T-cell (primary cell): ENCODE data around the gene ARHGAP6. TPM values are rescaled to one million over a fixed set of nuclear protein-coding genes. Genes with fewer than 3 reads are reported as not detected.
"Not testable (repeated sequence)": the region's sequence is repeated elsewhere in the genome, so short reads cannot be mapped to it uniquely, and the experiment has no call there.

Source experiments
- ATAC-seq, 4 experiments: fragments of 200-7000 bp in 3 of 4; fragments of 150-1000 bp in 1 of 4; cut with Tn5 transposase; replicated peaks in 1 of 4; 1 replicate in 3 of 4; 2 replicates in 1 of 4; pipeline ENCODE4 v1.10.0; 2021; ENCODE audit warnings: moderate library complexity in 3 of 4, mild to moderate bottlenecking in 2 of 4, moderate number of reproducible peaks in 1 of 4
- CTCF ChIA-PET, 2 donors: fragments of 300-600 bp; sonication (Branson Sonifier 250); formaldehyde crosslinking; loops; one replicate each; lab custom pipeline; 2022; ENCODE audit warnings: antibody characterized with exemption in 2 of 2; lab: Charles Lee
- POLR2A ChIA-PET, 2 donors: fragments of 300-600 bp; sonication (Branson Sonifier 250); formaldehyde crosslinking; loops; one replicate each; lab custom pipeline; 2022; ENCODE audit warnings: antibody characterized with exemption in 2 of 2; lab: Charles Lee
- DNase-seq, 35 experiments: peaks; one replicate each; pipeline versions ENCODE4 v3.0.0 to v3.0.0-alpha.2; 2013 to 2023
- H3K27ac ChIP-seq: one replicate; pipeline ENCODE4 v1.5.1; 2013; ENCODE audit warnings: low read length
- H3K27me3 ChIP-seq, 2 experiments: replicated peaks in 1 of 2; 1 replicate in 1 of 2; 2 replicates in 1 of 2; pipeline versions ENCODE4 v1.6.1 to v1.7.0; 2013; ENCODE audit warnings: low read length in 1 of 2, mixed read lengths in 1 of 2; ENCODE audit not compliant: control insufficient read depth in 2 of 2, insufficient read depth in 2 of 2; ENCODE audit errors: extremely low read depth in 1 of 2
- H3K36me3 ChIP-seq, 2 donors: 1 replicate in 1 of 2; 2 replicates in 1 of 2; pipeline versions ENCODE4 v1.6.1 to v1.7.0; 2013; ENCODE audit warnings: low read length in 1 of 2; ENCODE audit not compliant: control insufficient read depth in 2 of 2, insufficient read depth in 1 of 2; ENCODE audit errors: extremely low read depth in 1 of 2
- H3K4me1 ChIP-seq, 2 experiments: 1 replicate in 1 of 2; 2 replicates in 1 of 2; pipeline versions ENCODE4 v1.6.1 to v1.7.0; 2013; ENCODE audit warnings: low read length in 2 of 2, mixed read lengths in 1 of 2; ENCODE audit not compliant: insufficient read depth in 2 of 2, control insufficient read depth in 1 of 2; ENCODE audit errors: extremely low read depth in 1 of 2
- H3K4me3 ChIP-seq, 2 donors: 1 replicate in 1 of 2; 2 replicates in 1 of 2; pipeline versions ENCODE4 v1.5.1 to v1.7.0; 2013; ENCODE audit warnings: mild to moderate bottlenecking in 2 of 2, low read length in 1 of 2, moderate library complexity in 1 of 2; ENCODE audit not compliant: control insufficient read depth in 1 of 2; ENCODE audit errors: extremely low read depth in 1 of 2
- H3K9me3 ChIP-seq: 2 replicates; pipeline ENCODE4 v1.7.0; 2013
- H3K27ac Mint-ChIP-seq, 2 donors: one replicate each; pipeline ENCODE4 v1.8.0; 2020 to 2021; ENCODE audit warnings: mild to moderate bottlenecking in 2 of 2, mixed read lengths in 2 of 2
- H3K27me3 Mint-ChIP-seq, 2 donors: one replicate each; pipeline ENCODE4 v1.8.0; 2021 to 2022; ENCODE audit warnings: mixed read lengths in 2 of 2
- H3K36me3 Mint-ChIP-seq: one replicate; pipeline ENCODE4 v1.8.0; 2021; ENCODE audit warnings: mixed read lengths
- H3K4me1 Mint-ChIP-seq, 3 donors: one replicate each; pipeline ENCODE4 v1.8.0; 2020 to 2022; ENCODE audit warnings: mixed read lengths in 3 of 3, mild to moderate bottlenecking in 1 of 3
- H3K4me3 Mint-ChIP-seq, 3 donors: one replicate each; pipeline ENCODE4 v1.8.0; 2020 to 2022; ENCODE audit warnings: mild to moderate bottlenecking in 3 of 3, mixed read lengths in 3 of 3, moderate library complexity in 3 of 3
- H3K9me3 Mint-ChIP-seq, 3 donors: one replicate each; pipeline ENCODE4 v1.8.0; 2020 to 2022; ENCODE audit warnings: mixed read lengths in 3 of 3
- WGBS: methylation state at CpG from one replicate; pipeline ENCODE4 v1.1.5; 2013; ENCODE audit warnings: missing lambda C conversion rate; ENCODE audit not compliant: insufficient coverage; 5-methylcytosine and 5-hydroxymethylcytosine counted together
- total RNA-seq, 35 experiments: library from RNA in 6 of 35; stranded (reverse) in 6 of 35; fragments of 120-200 nt in 1 of 35; gene quantifications; one replicate each; pipeline versions ENCODE4 v1.2.1 to v1.2.4 and lab custom pipeline; 2013 to 2026

Gene ARHGAP6
- total RNA-seq, 5 donors from 2014 or later (not counting 1 experiment from before 2014, with no cell fraction given), result 0.09 to 0.13 (median 0.12) TPM; not detected in 2

GRCh38 chrX:11580789-11581188, 84.9 kb downstream of the ARHGAP6 start:
- no peak overlapping the region for H3K27ac Mint-ChIP-seq
- DNase-seq (no peak), ATAC-seq (no peak)
- CTCF ChIA-PET, result interaction anchor here in 1 of 2 donors (0.5 kb wide), 1 partner anchor 1695 kb away, joined by 4 read pairs; no protein-coding TSS in a partner anchor
- Histone ChIP-seq H3K4me1 (no peaks in the 10 kb centered on the region), H3K27me3 (no peaks in the 10 kb centered on the region), H3K36me3 (no peaks in the 10 kb centered on the region), H3K4me3 (no peak overlapping the region), H3K27ac (no peak overlapping the region), H3K9me3 (no peaks in the 10 kb centered on the region)
- no peak overlapping the region for H3K4me3 Mint-ChIP-seq
- H3K27me3 Mint-ChIP-seq, result peaks cover 6 to 32% of the 10 kb centered on the region in 2 donors
- H3K9me3 Mint-ChIP-seq, result peaks cover 0 to 3% (median 2%) of the 10 kb centered on the region in 3 donors
- H3K36me3 Mint-ChIP-seq, result no peaks in the 10 kb centered on the region
- no CpG with 5 or more reads among the region's 2 CpGs for WGBS
- POLR2A ChIA-PET, result no interaction called here
- no peaks in the 10 kb centered on the region for H3K4me1 Mint-ChIP-seq

GRCh38 chrX:11579636-11580600, 85.8 kb downstream of the ARHGAP6 start:
- DNase-seq (no peak), ATAC-seq (no peak)
- Histone ChIP-seq H3K4me3 (no peak overlapping the region), H3K27ac (no peak overlapping the region), H3K4me1 (no peaks in the 10 kb centered on the region), H3K36me3 (no peaks in the 10 kb centered on the region), H3K27me3 (no peaks in the 10 kb centered on the region), H3K9me3 (no peaks in the 10 kb centered on the region)
- WGBS, result no CpG with 5 or more reads among the region's 7 CpGs
- no peak overlapping the region for H3K27ac Mint-ChIP-seq
- POLR2A ChIA-PET, result no interaction called here
- no peak overlapping the region for H3K4me3 Mint-ChIP-seq
- peaks cover 0 to 3% (median 2%) of the 10 kb centered on the region in 3 donors for H3K9me3 Mint-ChIP-seq
- H3K36me3 Mint-ChIP-seq, result no peaks in the 10 kb centered on the region
- H3K27me3 Mint-ChIP-seq, result peaks cover 6 to 35% of the 10 kb centered on the region in 2 donors
- CTCF ChIA-PET, result no interaction called here
- no peaks in the 10 kb centered on the region for H3K4me1 Mint-ChIP-seq

- POLR2A ChIA-PET, DNase-seq, H3K4me3 Mint-ChIP-seq, H3K4me3 ChIP-seq, H3K9me3 ChIP-seq, H3K36me3 Mint-ChIP-seq, H3K27ac ChIP-seq, H3K27ac Mint-ChIP-seq, CTCF ChIA-PET, H3K36me3 ChIP-seq, H3K4me1 ChIP-seq, H3K4me1 Mint-ChIP-seq, ATAC-seq, H3K9me3 Mint-ChIP-seq, H3K27me3 ChIP-seq: not testable (repeated sequence)
- WGBS, result no CpG with 5 or more reads among the region's 1 CpG
- peaks cover 6 to 40% of the 10 kb centered on the region in 2 donors for H3K27me3 Mint-ChIP-seq
These were observed 87.4 kb downstream of the ARHGAP6 start for GRCh38 chrX:11578301-11578700.

GRCh38 chrX:11577603-11578002, 88.1 kb downstream of the ARHGAP6 start:
- no peak for DNase-seq
- H3K4me1 ChIP-seq, result no peaks in the 10 kb centered on the region
- Mint-ChIP-seq H3K9me3 (peaks cover 0 to 3% (median 2%) of the 10 kb centered on the region in 3 donors), H3K4me3 (no peak overlapping the region), H3K27me3 (peaks cover 6 to 40% of the 10 kb centered on the region in 2 donors), H3K27ac (no peak overlapping the region), H3K4me1 (no peaks in the 10 kb centered on the region), H3K36me3 (no peaks in the 10 kb centered on the region)
- H3K36me3 ChIP-seq, result no peaks in the 10 kb centered on the region
- ChIA-PET POLR2A (no interaction called here), CTCF (no interaction called here)
- no peaks in the 10 kb centered on the region for H3K27me3 ChIP-seq
- no peak overlapping the region for H3K27ac ChIP-seq
- ATAC-seq, result no peak
- no CpG with 5 or more reads among the region's 3 CpGs for WGBS
- no peaks in the 10 kb centered on the region for H3K9me3 ChIP-seq
- H3K4me3 ChIP-seq, result no peak overlapping the region

- no peaks in the 10 kb centered on the region for H3K4me1 Mint-ChIP-seq
- H3K27ac Mint-ChIP-seq, result no peak overlapping the region
- H3K27me3 ChIP-seq, result no peaks in the 10 kb centered on the region
- peaks cover 0 to 3% (median 2%) of the 10 kb centered on the region in 3 donors for H3K9me3 Mint-ChIP-seq
- H3K27ac ChIP-seq, result no peak overlapping the region
- ATAC-seq (no peak), DNase-seq (no peak)
- peaks cover 6 to 34% of the 10 kb centered on the region in 2 donors for H3K27me3 Mint-ChIP-seq
- H3K36me3 Mint-ChIP-seq, result no peaks in the 10 kb centered on the region
- H3K4me3 Mint-ChIP-seq, result no peak overlapping the region
- H3K4me1 ChIP-seq, result no peaks in the 10 kb centered on the region
- ChIA-PET CTCF (no interaction called here), POLR2A (no interaction called here)
- H3K9me3 ChIP-seq, result no peaks in the 10 kb centered on the region
- no CpG with 5 or more reads among the region's 2 CpGs for WGBS
- H3K4me3 ChIP-seq, result no peak overlapping the region
- H3K36me3 ChIP-seq, result no peaks in the 10 kb centered on the region
These were observed 90.4 kb downstream of the ARHGAP6 start for GRCh38 chrX:11575332-11575731.

GRCh38 chrX:11567528-11568220, 98.0 kb downstream of the ARHGAP6 start:
- peaks cover 3 to 19% of the 10 kb centered on the region in 2 donors for H3K27me3 Mint-ChIP-seq
- no peak overlapping the region for H3K4me3 Mint-ChIP-seq
- ATAC-seq (no peak), DNase-seq (no peak)
- H3K4me3 ChIP-seq, result no peak overlapping the region
- H3K4me1 Mint-ChIP-seq, result no peaks in the 10 kb centered on the region
- no CpG with 5 or more reads among the region's 7 CpGs for WGBS
- CTCF ChIA-PET, result no interaction called here
- H3K27me3 ChIP-seq, result no peaks in the 10 kb centered on the region
- no peaks in the 10 kb centered on the region for H3K36me3 Mint-ChIP-seq
- no peaks in the 10 kb centered on the region for H3K4me1 ChIP-seq
- no peaks in the 10 kb centered on the region for H3K36me3 ChIP-seq
- no peaks in the 10 kb centered on the region for H3K9me3 Mint-ChIP-seq
- H3K9me3 ChIP-seq, result no peaks in the 10 kb centered on the region
- POLR2A ChIA-PET, result no interaction called here
- no peak overlapping the region for H3K27ac ChIP-seq
- H3K27ac Mint-ChIP-seq, result no peak overlapping the region
